Measurements from ENCODE around the gene PCED1B. TPM values are rescaled to one million over a fixed set of nuclear protein-coding genes. Genes with fewer than 3 reads are reported as not detected.

The PCED1B gene
- total RNA-seq, 4 donors from 2014 or later: 1.2 to 2.5 (median 2.3) TPM; not detected in 1

- Histone ChIP-seq H3K27me3 (no peaks in the 10 kb centered on the region), H3K36me3 (peaks cover 0 to 10% (median 0%) of the 10 kb centered on the region in 3 donors), H3K4me3 (no peak overlapping the region), H3K9me3 (no peaks in the 10 kb centered on the region), H3K27ac (peak overlapping the region in 1 of 4 donors; percentile 5), H3K4me1 (peaks cover 0 to 6% (median 5%) of the 10 kb centered on the region in 3 donors)
- WGBS, 2 donors: 80 to 81% methylated on average over 13 of the region's 13 CpGs
- intact Hi-C loops (cut with DNase I): no loop called here
- DNase-seq: no peak
- no peak for TF ChIP-seq POLR2A (IDR thresholded peaks at IDR 0.05)
- no peak for TF ChIP-seq CTCF (IDR thresholded peaks at IDR 0.05)
Observed at GRCh38 chr12:47236109-47236714, 156.8 kb downstream of the PCED1B start.

DNA sequence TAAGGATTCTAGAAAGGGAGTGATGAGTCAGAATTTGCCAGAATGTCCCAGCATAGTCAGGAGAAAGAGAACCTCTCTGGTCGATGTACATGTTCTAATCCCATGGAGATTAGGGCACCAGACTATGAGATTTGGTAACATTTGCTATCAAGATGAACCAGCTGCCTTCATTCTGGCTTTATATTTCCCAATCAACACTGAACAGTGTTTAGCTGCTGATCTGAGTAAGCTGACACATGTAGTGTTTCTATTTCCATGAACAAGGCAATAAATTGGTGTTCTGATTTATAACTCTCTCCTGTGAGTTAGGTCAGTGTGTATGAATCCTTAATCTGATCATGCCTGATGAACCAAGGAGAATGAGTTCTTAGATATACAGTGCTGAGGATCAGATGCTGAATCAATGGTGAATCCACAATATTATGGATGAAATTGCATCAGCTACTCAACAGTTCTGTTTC, 158.4 kb downstream of the PCED1B start:
- H3K27ac ChIP-seq: no peak overlapping the region
- WGBS, 2 donors: 48 to 68% methylated on average over 1 of the region's 1 CpG
- H3K27me3 ChIP-seq: no peaks in the 10 kb centered on the region

DNA sequence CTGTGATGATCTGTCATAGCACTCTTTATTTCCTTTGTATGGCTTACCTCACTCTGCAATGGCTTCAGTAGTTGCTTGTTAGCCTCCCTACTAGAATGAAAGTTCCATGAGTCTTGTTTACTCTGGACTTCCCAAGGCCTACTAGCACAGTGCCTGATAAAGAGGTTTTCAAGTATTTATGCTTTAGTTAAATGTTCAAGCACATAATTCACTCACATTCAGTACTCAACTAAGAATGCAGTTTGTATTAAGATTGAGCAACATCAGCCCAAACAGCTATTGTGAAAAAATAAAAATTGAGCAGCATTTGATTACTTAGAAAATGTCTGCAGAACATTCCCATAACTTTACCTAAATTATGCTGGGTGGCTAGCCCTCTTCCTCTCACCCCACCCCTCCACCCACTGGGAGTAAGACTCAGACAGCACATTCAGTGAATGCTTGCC, 159.3 kb downstream of the PCED1B start:
- Histone ChIP-seq H3K4me3 (no peak overlapping the region), H3K9me3 (no peaks in the 10 kb centered on the region), H3K27ac (no peak overlapping the region), H3K27me3 (no peaks in the 10 kb centered on the region), H3K4me1 (peaks cover 0 to 6% (median 5%) of the 10 kb centered on the region in 3 donors), H3K36me3 (peaks cover 0 to 10% (median 0%) of the 10 kb centered on the region in 3 donors)
- no peak for DNase-seq
- intact Hi-C loops (cut with DNase I): no loop called here
- TF ChIP-seq POLR2A (IDR thresholded peaks at IDR 0.05): no peak
- TF ChIP-seq CTCF (IDR thresholded peaks at IDR 0.05): no peak

More for the DNA sequence above, 158.4 kb downstream of the PCED1B start:
- peaks cover 0 to 10% (median 0%) of the 10 kb centered on the region in 3 donors for H3K36me3 ChIP-seq
- H3K4me3 ChIP-seq: no peak overlapping the region
- no peaks in the 10 kb centered on the region for H3K9me3 ChIP-seq
- TF ChIP-seq POLR2A (IDR thresholded peaks at IDR 0.05) (no peak), CTCF (IDR thresholded peaks at IDR 0.05) (no peak)
- intact Hi-C loops (cut with DNase I): no loop called here
- no peak for DNase-seq
- H3K4me1 ChIP-seq: peaks cover 0 to 6% (median 5%) of the 10 kb centered on the region in 3 donors

DNA sequence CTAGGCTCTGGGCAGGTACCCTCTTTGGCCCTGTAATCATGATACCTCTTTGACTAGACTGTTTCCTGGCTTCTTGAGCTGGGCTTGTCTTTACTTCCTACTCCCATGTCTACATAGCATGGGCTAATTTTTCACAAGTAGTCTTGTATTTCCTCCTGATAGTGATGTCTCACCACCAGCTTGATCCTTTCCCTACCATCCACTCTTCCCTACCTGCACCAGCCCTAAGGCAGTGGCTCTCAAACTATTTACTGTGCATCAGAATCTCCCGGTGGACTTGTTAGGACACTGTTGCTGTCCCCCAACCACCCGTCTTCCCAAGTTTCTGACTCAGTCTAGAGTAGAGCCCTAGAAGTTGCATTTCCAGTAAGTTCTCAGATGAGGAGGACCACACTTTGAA, 163.0 kb downstream of the PCED1B start:
- intact Hi-C loops (cut with DNase I): no loop called here
- TF ChIP-seq POLR2A (IDR thresholded peaks at IDR 0.05) (no peak), CTCF (IDR thresholded peaks at IDR 0.05) (no peak)
- no peak for DNase-seq
- no peak overlapping the region for H3K27ac ChIP-seq
- H3K27me3 ChIP-seq: no peaks in the 10 kb centered on the region
- no peaks in the 10 kb centered on the region for H3K9me3 ChIP-seq
- H3K4me1 ChIP-seq: peaks cover 0 to 3% (median 0%) of the 10 kb centered on the region in 3 donors
- no peaks in the 10 kb centered on the region for H3K36me3 ChIP-seq
- WGBS, 2 donors: 64 to 81% methylated on average over 2 of the region's 2 CpGs
- H3K4me3 ChIP-seq: no peak overlapping the region

- intact Hi-C loops (cut with DNase I): no loop called here
- H3K36me3 ChIP-seq: no peaks in the 10 kb centered on the region
- 72 to 83% methylated on average over 2 of the region's 2 CpGs for WGBS, 2 donors
- H3K27me3 ChIP-seq: no peaks in the 10 kb centered on the region
- peaks cover 4 to 25% (median 7%) of the 10 kb centered on the region in 3 donors for H3K4me1 ChIP-seq
- no peaks in the 10 kb centered on the region for H3K9me3 ChIP-seq
- no peak overlapping the region for H3K27ac ChIP-seq
- TF ChIP-seq CTCF (IDR thresholded peaks at IDR 0.05): no peak
- TF ChIP-seq POLR2A (IDR thresholded peaks at IDR 0.05): no peak
- no peak overlapping the region for H3K4me3 ChIP-seq
- DNase-seq: no peak
Observed at GRCh38 chr12:47244835-47245234, 165.4 kb downstream of the PCED1B start.
